ENCODE data around the gene CMIP. TPM values are rescaled to one million over a fixed set of nuclear protein-coding genes. Genes with fewer than 3 reads are reported as not detected.

Gene CMIP
- polyA plus RNA-seq, 1 experiment, result 2.7 TPM

- no peak for DNase-seq (ENCODE audit: low read depth, low spot score)
- TF ChIP-seq, protein P1, sequence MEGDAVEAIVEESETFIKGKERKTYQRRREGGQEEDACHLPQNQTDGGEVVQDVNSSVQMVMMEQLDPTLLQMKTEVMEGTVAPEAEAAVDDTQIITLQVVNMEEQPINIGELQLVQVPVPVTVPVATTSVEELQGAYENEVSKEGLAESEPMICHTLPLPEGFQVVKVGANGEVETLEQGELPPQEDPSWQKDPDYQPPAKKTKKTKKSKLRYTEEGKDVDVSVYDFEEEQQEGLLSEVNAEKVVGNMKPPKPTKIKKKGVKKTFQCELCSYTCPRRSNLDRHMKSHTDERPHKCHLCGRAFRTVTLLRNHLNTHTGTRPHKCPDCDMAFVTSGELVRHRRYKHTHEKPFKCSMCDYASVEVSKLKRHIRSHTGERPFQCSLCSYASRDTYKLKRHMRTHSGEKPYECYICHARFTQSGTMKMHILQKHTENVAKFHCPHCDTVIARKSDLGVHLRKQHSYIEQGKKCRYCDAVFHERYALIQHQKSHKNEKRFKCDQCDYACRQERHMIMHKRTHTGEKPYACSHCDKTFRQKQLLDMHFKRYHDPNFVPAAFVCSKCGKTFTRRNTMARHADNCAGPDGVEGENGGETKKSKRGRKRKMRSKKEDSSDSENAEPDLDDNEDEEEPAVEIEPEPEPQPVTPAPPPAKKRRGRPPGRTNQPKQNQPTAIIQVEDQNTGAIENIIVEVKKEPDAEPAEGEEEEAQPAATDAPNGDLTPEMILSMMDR (IDR thresholded peaks at IDR 0.05; ENCODE audit: low read depth, low read length), result no peak
- Histone ChIP-seq H3K4me3 (ENCODE audit: low read depth, low read length) (no peak overlapping the region), H3K27me3 (ENCODE audit: control insufficient read depth, insufficient read depth, low read length) (peaks cover 10% of the 10 kb centered on the region), H3K27ac (ENCODE audit: low read depth, low read length) (no peak overlapping the region), H3K9me3 (ENCODE audit: control insufficient read depth, insufficient read depth, low read length) (no peaks in the 10 kb centered on the region)
- ChIA-PET CTCF (no interaction called here), POLR2A (interaction anchor here (0.6 kb wide), 1 partner anchor 720 kb away, joined by 3 read pairs; no protein-coding TSS in a partner anchor)
Measured at GRCh38 chr16:81752876-81753227, 308.2 kb downstream of the CMIP start.

DNA sequence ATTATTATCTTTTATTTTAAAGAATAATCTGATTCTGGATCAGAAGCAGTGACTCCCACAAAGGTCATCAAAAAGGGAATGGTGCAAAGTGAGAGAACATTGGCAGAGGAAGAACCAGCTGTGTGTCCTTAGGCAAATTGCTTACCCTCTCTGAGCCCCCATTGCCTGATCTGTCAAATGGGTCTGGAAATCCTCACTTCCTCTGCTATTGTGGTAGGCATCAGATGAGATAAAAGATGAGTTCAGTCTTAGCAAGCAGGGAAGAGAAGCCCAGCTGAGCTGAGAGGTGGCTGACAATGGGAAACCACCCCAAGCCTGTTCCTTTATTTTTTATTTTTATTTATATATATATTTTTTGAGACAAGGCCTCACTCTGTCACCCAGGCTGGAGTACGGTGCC, 310.2 kb downstream of the CMIP start:
- ChIA-PET POLR2A (no interaction called here), CTCF (interaction anchor here (0.6 kb wide), 1 partner anchor 702 kb away, joined by 4 read pairs; no protein-coding TSS in a partner anchor)
- Histone ChIP-seq H3K27me3 (ENCODE audit: control insufficient read depth, insufficient read depth, low read length) (no peaks in the 10 kb centered on the region), H3K9me3 (ENCODE audit: control insufficient read depth, insufficient read depth, low read length) (no peaks in the 10 kb centered on the region), H3K27ac (ENCODE audit: low read depth, low read length) (no peak overlapping the region), H3K4me3 (ENCODE audit: low read depth, low read length) (no peak overlapping the region)
- TF ChIP-seq, protein P1 (IDR thresholded peaks at IDR 0.05; ENCODE audit: low read depth, low read length), result no peak
- DNase-seq (ENCODE audit: low read depth, low spot score), result no peak

DNA sequence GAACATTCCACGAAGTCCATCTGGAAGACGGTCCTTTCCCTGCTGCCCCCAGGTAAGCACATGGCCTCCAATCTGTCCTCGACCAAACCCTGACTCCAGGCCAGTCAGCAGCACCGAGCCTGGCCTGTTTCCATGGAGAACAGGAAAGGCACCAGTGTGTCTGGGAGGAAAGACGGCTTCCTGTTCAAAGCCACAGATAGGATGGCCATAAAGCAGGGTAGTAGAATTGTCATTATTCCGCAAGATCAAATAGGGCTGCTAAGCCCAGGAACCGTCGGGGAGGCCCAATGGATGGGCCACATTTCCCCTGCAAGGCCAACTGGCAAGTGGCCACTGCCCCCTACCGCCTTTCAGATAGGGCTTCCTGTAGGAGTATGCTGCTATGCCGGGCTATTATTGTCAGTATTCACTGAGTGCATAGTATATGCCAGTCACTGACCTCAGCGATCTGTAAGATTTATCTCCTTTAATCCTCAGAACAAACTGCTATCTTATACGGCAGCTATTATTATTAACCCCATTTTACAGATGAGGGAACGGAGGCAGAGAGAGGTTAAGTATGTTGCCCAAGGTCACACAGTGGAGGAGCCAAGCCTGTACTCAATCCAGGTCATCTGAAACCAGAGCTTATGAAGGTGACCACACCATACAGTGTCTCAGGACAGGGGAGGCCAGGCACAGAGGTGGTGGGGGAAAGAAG, 311.5 kb downstream of the CMIP start:
- no peak overlapping the region for H3K4me3 ChIP-seq (ENCODE audit: low read depth, low read length)
- CTCF ChIA-PET, result no interaction called here
- H3K27me3 ChIP-seq (ENCODE audit: control insufficient read depth, insufficient read depth, low read length), result no peaks in the 10 kb centered on the region
- no peaks in the 10 kb centered on the region for H3K9me3 ChIP-seq (ENCODE audit: control insufficient read depth, insufficient read depth, low read length)
- DNase-seq (ENCODE audit: low read depth, low spot score), result no peak
- TF ChIP-seq, protein P1 (IDR thresholded peaks at IDR 0.05; ENCODE audit: low read depth, low read length), result no peak
- no peak overlapping the region for H3K27ac ChIP-seq (ENCODE audit: low read depth, low read length)
- POLR2A ChIA-PET, result no interaction called here

DNA sequence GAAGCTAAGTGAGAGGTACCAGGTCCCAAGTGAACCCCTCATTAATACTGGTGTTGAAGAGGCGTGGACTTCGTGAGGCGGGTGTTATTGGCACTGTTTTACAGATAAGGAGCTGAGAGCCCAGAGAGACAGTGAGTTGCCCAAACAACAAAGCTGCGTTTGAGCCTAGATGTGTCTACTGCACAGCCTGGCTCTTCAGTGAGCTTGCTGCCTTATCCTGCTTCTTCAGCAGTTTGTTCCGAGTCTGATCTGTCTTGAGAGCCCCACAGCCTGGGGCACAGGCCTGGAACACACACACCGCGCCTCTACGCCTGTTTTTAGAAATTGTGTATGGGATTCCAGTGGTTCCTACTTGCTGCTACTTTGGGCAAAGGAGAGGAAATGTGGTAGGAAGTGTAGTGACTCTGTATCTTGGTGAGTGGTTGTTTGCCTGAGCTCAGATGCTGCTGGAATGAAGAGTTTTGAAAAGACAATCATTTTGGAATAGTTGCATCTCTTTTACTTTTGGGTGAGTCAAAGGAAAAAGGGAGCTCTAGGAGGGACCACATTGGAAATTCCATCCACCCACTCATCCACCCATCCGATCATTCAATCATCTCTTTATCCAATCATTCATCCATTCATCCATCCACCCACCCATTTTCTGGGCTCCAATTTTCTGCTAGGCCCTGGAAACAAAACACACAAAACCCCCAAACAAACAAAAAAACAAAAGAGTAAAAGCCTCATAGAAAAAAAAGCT, 312.2 kb downstream of the CMIP start:
- no peak overlapping the region for H3K27ac ChIP-seq (ENCODE audit: low read depth, low read length)
- TF ChIP-seq, protein P1 (IDR thresholded peaks at IDR 0.05; ENCODE audit: low read depth, low read length), result no peak
- no peak overlapping the region for H3K4me3 ChIP-seq (ENCODE audit: low read depth, low read length)
- H3K9me3 ChIP-seq (ENCODE audit: control insufficient read depth, insufficient read depth, low read length), result no peaks in the 10 kb centered on the region
- no peaks in the 10 kb centered on the region for H3K27me3 ChIP-seq (ENCODE audit: control insufficient read depth, insufficient read depth, low read length)
- ChIA-PET CTCF (no interaction called here), POLR2A (interaction anchor here (0.7 kb wide), 1 partner anchor 162 kb away, joined by 3 read pairs; no protein-coding TSS in a partner anchor)
- DNase-seq (ENCODE audit: low read depth, low spot score), result no peak

DNA sequence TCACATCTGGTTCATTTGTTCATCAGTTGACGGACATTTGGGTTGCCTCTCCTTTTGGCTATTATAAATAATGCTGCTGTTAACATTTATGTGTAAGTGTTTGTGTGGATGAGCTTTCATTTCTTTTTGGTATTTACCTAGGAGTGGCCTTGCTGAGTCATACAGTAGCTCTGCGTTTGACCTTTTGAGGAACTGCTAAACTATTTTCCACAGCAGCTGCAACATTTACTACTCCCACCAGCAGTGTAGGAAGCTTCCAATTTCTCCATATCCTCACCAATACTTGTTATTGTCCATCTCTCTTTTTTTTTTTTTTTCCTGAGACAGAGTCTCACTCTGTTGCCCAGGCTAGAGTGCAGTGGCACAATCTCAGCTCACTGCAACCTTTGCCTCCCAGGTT, 313.8 kb downstream of the CMIP start:
- no peak overlapping the region for H3K4me3 ChIP-seq (ENCODE audit: low read depth, low read length)
- ChIA-PET CTCF (no interaction called here), POLR2A (interaction anchor here (0.7 kb wide), 1 partner anchor 15 kb away, joined by 3 read pairs; no protein-coding TSS in a partner anchor)
- no peak overlapping the region for H3K27ac ChIP-seq (ENCODE audit: low read depth, low read length)
- H3K9me3 ChIP-seq (ENCODE audit: control insufficient read depth, insufficient read depth, low read length), result no peaks in the 10 kb centered on the region
- H3K27me3 ChIP-seq (ENCODE audit: control insufficient read depth, insufficient read depth, low read length), result peaks cover 5% of the 10 kb centered on the region
- TF ChIP-seq, protein P1 (IDR thresholded peaks at IDR 0.05; ENCODE audit: low read depth, low read length), result no peak
- no peak for DNase-seq (ENCODE audit: low read depth, low spot score)
